ENCODE measurements around the gene ZBTB34. TPM values are rescaled to one million over a fixed set of nuclear protein-coding genes. Genes with fewer than 3 reads are reported as not detected.
"Not testable (repeated sequence)": the region's sequence is repeated elsewhere in the genome, so short reads cannot be mapped to it uniquely, and the experiment has no call there.

The ZBTB34 gene
- total and polyA plus RNA-seq, 2 experiments from 2014 or later: 6.1 to 21.3 TPM

DNA sequence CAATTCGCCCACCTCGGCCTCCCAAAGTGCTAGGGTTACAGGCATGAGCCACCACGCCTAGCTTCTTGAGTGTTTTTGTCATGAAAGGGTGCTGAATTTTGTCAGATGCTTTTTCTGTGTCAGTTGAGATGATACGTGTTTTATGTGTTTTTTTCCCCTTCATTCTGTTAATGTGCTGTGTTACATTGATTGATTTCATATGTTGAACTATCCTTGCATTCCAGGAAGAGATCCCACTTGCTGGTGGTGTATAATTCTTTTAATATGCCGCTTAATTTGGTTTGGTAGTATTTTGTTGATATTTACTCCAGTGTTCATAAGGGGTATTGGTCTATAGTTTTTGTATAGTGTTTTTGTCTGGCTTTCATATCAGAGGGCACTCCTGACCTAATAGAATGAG, 42.0 kb upstream of the ZBTB34 start:
- peaks cover 91% of the 10 kb centered on the region for H3K79me2 ChIP-seq
- DNase-seq (ENCODE audit: low spot score): no peak
- no peak overlapping the region for H2AFZ ChIP-seq
- H3K36me3 ChIP-seq (replicated peaks; ENCODE audit: insufficient read depth, low read depth): no peaks in the 10 kb centered on the region
- no peak for TF ChIP-seq CTCF (IDR thresholded peaks at IDR 0.05; ENCODE audit: poor library complexity)
- TF ChIP-seq EZH2 (IDR thresholded peaks at IDR 0.05; ENCODE audit: borderline replicate concordance): no peak
- no peak for TF ChIP-seq EZH2phosphoT487 (IDR thresholded peaks at IDR 0.05; ENCODE audit: low read depth, severe bottlenecking, unreplicated experiment)
- peaks cover 4% of the 10 kb centered on the region for H4K20me1 ChIP-seq (ENCODE audit: insufficient read depth, poor library complexity, severe bottlenecking)
- H3K4me1 ChIP-seq (ENCODE audit: insufficient read depth): peaks cover 4% of the 10 kb centered on the region
- 96% methylated on average over 5 of the region's 5 CpGs for WGBS (ENCODE audit: low lambda C conversion rate, missing lambda C conversion rate)
- H3K4me3 ChIP-seq: no peak overlapping the region
- H3K9me3 ChIP-seq (ENCODE audit: low read depth): peaks cover 22% of the 10 kb centered on the region
- no peak overlapping the region for H3K4me2 ChIP-seq
- no peaks in the 10 kb centered on the region for H3K27me3 ChIP-seq
- H3K9me2 ChIP-seq (replicated peaks; ENCODE audit: insufficient read depth): no peaks in the 10 kb centered on the region
- no peak overlapping the region for H3K27ac ChIP-seq

DNA sequence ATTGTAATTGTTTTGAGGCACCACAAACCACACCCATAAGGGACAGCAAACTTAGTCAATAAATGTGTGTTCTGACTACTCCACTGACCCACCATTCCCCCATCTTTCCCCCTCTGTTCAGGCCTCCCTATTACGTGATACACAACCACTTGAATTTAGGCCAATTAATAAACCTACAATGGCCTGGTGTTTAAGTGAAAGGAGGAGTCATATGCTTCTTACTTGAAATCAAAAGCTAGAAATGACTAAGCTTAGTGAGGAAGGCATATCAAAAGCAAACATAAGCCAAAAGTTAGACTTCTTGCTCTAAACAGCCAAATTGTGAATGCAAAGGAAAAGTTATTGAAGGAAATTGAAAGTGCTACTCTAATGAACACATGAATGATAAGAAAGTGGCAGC, 41.0 kb upstream of the ZBTB34 start:
- Histone ChIP-seq H4K20me1 (ENCODE audit: insufficient read depth, poor library complexity, severe bottlenecking) (peaks cover 4% of the 10 kb centered on the region), H3K36me3 (replicated peaks; ENCODE audit: insufficient read depth, low read depth) (no peaks in the 10 kb centered on the region), H3K9me2 (replicated peaks; ENCODE audit: insufficient read depth) (no peaks in the 10 kb centered on the region), H3K27me3 (no peaks in the 10 kb centered on the region), H3K9me3 (ENCODE audit: low read depth) (peaks cover 21% of the 10 kb centered on the region), H3K4me2 (no peak overlapping the region), H3K4me3 (no peak overlapping the region), H3K4me1 (ENCODE audit: insufficient read depth) (peaks cover 9% of the 10 kb centered on the region), H3K79me2 (peaks cover 86% of the 10 kb centered on the region), H2AFZ (no peak overlapping the region), H3K27ac (no peak overlapping the region)
- TF ChIP-seq EZH2phosphoT487 (IDR thresholded peaks at IDR 0.05; ENCODE audit: low read depth, severe bottlenecking, unreplicated experiment): no peak
- no peak for TF ChIP-seq EZH2 (IDR thresholded peaks at IDR 0.05; ENCODE audit: borderline replicate concordance)
- TF ChIP-seq CTCF (IDR thresholded peaks at IDR 0.05; ENCODE audit: poor library complexity): no peak
- 96% methylated on average over 1 of the region's 1 CpG for WGBS (ENCODE audit: low lambda C conversion rate, missing lambda C conversion rate)
- no peak for DNase-seq (ENCODE audit: low spot score)

- peaks cover 16% of the 10 kb centered on the region for H3K9me3 ChIP-seq (ENCODE audit: low read depth)
- H3K4me2 ChIP-seq: no peak overlapping the region
- no peaks in the 10 kb centered on the region for H3K9me2 ChIP-seq (replicated peaks; ENCODE audit: insufficient read depth)
- TF ChIP-seq EZH2phosphoT487 (IDR thresholded peaks at IDR 0.05; ENCODE audit: low read depth, severe bottlenecking, unreplicated experiment) (no peak), EZH2 (IDR thresholded peaks at IDR 0.05; ENCODE audit: borderline replicate concordance) (no peak), CTCF (IDR thresholded peaks at IDR 0.05; ENCODE audit: poor library complexity) (no peak)
- H2AFZ ChIP-seq: no peak overlapping the region
- H3K36me3 ChIP-seq (replicated peaks; ENCODE audit: insufficient read depth, low read depth): no peaks in the 10 kb centered on the region
- peaks cover 3% of the 10 kb centered on the region for H4K20me1 ChIP-seq (ENCODE audit: insufficient read depth, poor library complexity, severe bottlenecking)
- H3K27me3 ChIP-seq: no peaks in the 10 kb centered on the region
- WGBS (ENCODE audit: low lambda C conversion rate, missing lambda C conversion rate): 89% methylated on average over 2 of the region's 2 CpGs
- H3K79me2 ChIP-seq: peaks cover 86% of the 10 kb centered on the region
- no peak for DNase-seq (ENCODE audit: low spot score)
- H3K27ac ChIP-seq: no peak overlapping the region
- H3K4me3 ChIP-seq: no peak overlapping the region
- peaks cover 9% of the 10 kb centered on the region for H3K4me1 ChIP-seq (ENCODE audit: insufficient read depth)
Observed at GRCh38 chr9:126822278-126822677, 38.2 kb upstream of the ZBTB34 start.

DNA sequence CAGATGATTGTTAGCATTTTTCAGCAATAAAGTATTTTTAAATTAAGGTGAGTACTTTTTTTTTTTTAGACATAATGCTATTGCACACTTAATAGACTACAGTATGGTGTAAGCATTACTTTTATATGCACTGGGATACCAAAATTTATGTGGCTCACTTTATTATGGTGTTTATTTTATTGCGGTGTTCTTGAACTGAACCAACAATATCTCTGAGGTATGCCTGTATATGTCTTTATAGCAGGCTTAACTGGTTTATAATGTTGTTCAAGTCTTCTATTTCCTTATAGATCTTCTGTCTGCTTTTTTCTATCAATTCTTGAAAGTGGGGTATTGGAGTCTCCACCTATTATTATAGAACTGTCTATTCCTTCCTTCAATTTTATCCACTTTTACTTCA, 37.6 kb upstream of the ZBTB34 start:
- 80% methylated on average over 1 of the region's 1 CpG for WGBS (ENCODE audit: low lambda C conversion rate, missing lambda C conversion rate)
- no peaks in the 10 kb centered on the region for H3K27me3 ChIP-seq
- peaks cover 3% of the 10 kb centered on the region for H4K20me1 ChIP-seq (ENCODE audit: insufficient read depth, poor library complexity, severe bottlenecking)
- TF ChIP-seq CTCF (IDR thresholded peaks at IDR 0.05; ENCODE audit: poor library complexity): no peak
- TF ChIP-seq EZH2 (IDR thresholded peaks at IDR 0.05; ENCODE audit: borderline replicate concordance): no peak
- no peak for TF ChIP-seq EZH2phosphoT487 (IDR thresholded peaks at IDR 0.05; ENCODE audit: low read depth, severe bottlenecking, unreplicated experiment)
- no peak overlapping the region for H3K4me2 ChIP-seq
- H3K4me1 ChIP-seq (ENCODE audit: insufficient read depth): peaks cover 9% of the 10 kb centered on the region
- no peak for DNase-seq (ENCODE audit: low spot score)
- no peak overlapping the region for H3K4me3 ChIP-seq
- H3K9me3 ChIP-seq (ENCODE audit: low read depth): peaks cover 14% of the 10 kb centered on the region
- no peak overlapping the region for H3K27ac ChIP-seq
- no peaks in the 10 kb centered on the region for H3K9me2 ChIP-seq (replicated peaks; ENCODE audit: insufficient read depth)
- H2AFZ ChIP-seq: no peak overlapping the region
- peaks cover 87% of the 10 kb centered on the region for H3K79me2 ChIP-seq
- H3K36me3 ChIP-seq (replicated peaks; ENCODE audit: insufficient read depth, low read depth): no peaks in the 10 kb centered on the region

DNA sequence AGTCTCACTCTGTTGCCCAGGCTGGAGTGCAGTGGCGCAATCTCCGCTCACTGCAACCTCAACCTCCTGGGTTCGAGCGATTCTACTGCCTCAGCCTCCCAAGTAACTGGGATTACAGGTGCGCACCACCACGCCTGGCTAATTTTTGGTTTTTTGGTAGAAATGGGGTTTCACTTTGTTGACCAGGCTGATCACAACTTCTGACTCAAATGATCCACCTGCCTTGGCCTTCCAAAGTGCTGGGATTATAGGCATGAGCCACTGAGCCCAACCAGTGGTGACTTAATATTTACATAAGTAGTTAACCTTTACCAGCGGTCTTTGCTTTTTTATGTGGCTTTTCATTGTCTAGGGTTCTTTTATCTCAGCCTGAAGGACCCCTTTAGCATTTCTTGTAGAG, 36.4 kb upstream of the ZBTB34 start:
- not testable (repeated sequence) for H4K20me1 ChIP-seq (ENCODE audit: insufficient read depth, poor library complexity, severe bottlenecking); H3K9me2 ChIP-seq (replicated peaks; ENCODE audit: insufficient read depth); H3K4me1 ChIP-seq (ENCODE audit: insufficient read depth); H3K9me3 ChIP-seq (ENCODE audit: low read depth); DNase-seq (ENCODE audit: low spot score); H3K27me3 ChIP-seq; H3K4me3 ChIP-seq; H2AFZ ChIP-seq; H3K36me3 ChIP-seq (replicated peaks; ENCODE audit: insufficient read depth, low read depth)
- peak overlapping the region; percentile 17 for H3K4me2 ChIP-seq
- WGBS (ENCODE audit: low lambda C conversion rate, missing lambda C conversion rate): 80% methylated on average over 7 of the region's 7 CpGs
- H3K27ac ChIP-seq: peak overlapping the region; percentile 49
- peaks cover 86% of the 10 kb centered on the region for H3K79me2 ChIP-seq
